Activated naive CD4-positive, alpha-beta T cell treated with Interleukin-2 at 50 U/mL for 16 hours (primary cell): ENCODE results near the gene PON1.

ENCODE experiments used
- DNase-seq: peaks from one replicate; pipeline ENCODE4 v3.0.0-alpha.2; 2020

The PON1 gene

DNA sequence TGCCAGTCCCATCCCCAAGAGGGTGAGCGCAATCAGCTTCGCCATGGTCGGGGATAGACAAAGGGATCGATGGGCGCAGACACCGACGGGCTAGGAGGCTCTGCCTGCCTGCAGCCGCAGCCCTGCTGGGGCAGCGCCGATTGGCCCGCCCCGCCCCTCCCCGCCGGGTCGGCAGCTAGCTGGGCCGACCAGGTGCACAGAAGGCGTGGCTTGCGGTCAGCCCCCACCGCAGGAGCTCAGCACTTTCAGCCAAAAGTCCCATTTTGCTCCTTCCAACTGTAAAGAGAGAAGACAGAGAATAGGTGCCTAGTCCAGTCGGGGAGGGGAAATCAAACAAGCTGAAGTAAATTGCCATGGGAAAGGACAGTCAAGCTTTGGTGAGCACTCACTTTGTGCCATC lies at the start of gene PON1:
Gene PON1 (minus strand): TSS at position 102 of the 400 bp plus-strand sequence. CDS start 57 bp downstream, at position 45.
- peak; percentile 3 for DNase-seq

DNA sequence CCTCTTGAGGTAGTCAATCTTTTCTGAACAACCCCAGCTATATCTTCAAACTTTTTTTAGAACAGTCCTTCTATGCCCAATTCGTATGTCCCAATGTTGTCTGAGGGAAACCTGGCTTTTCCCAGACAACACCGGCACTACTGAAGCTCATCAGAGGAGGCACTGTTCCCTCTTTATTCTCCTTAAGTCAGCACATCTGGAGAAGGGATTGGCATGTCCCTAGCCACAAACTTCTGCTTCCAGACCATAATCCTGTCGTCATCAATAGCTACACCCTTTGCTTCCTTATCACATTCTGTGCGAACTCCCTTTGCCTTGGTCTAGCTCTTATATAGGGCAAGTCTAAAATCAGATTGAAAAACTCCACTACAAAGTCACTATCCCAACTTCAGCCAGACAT lies 49.0 kb upstream of the PON1 start:
- no peak for DNase-seq

DNA sequence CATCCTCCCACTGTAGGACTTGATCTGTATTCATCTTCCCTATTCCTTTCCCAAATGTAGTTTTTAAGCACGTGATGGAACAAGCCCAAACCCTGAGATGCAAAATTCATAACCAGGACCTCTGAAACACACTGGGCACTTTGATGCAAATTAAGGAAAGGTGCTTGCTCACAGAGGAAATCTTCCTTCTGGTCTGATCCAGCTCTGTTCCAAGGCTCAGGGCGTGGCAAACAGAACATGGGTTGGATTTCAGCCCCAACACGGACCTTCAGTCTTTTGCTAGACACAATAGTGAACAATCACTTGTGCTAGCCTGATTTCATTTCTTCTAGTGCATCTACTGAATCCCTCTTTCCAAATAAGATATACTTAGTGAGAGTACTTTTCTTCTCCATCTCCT lies 43.9 kb upstream of the PON1 start:
- DNase-seq, result no peak

DNA sequence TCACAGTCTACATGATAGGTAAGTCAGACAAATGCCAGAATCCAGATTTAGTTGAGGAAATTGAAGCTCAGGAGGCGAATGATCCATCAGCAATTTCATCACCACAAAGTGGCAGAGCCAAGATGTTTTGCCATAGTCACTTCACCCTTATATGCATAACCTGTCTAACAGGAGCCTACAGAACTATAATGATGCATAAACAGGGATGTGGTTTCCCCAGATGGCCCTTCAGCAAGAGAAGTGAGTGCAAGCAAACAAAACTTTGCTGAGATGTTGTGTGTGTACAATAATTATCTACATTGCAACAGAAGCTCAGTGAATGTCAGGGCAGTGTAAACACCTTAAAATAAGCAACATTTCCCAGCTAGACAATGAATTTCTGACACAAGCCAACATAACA lies 43.3 kb upstream of the PON1 start:
- DNase-seq, result no peak

DNA sequence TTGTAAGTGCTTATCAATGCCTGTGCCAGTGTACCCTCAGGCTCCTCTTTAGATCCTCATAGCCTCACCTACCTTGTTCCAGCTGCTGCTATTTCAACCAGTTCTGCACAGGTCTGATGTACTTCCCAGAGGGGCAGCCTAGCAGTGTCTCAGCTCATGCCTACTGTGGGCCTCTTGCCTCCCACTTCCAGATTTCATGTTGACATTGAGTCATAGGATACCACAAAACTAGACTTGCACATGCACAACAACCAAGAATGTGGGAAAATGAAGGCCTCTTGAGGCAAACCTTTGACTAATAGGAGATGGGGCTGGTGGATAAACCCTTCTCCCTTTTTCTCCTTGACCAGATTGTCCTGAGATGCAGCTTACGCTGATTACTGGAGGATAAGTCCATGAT lies 40.8 kb upstream of the PON1 start:
- DNase-seq, result no peak

DNA sequence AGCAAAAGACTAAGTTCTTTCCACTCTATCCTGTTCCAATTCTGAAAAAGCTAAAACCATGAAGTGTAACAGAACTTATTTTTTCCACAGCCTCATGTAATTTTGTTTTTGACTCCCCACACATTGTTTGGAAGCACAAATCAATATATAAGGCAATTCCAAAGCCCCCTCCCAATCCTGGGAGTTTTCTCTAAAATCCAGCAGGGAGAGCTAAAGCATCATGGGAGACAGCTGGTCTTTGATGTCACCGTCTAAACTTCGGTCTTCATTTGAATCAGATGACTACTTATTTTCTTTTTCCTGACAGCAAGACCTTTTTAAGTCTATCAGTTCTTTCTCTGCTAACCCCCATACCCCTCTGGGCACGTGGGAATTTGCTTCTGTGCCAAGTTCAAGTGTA lies 33.3 kb upstream of the PON1 start:
- no peak for DNase-seq

DNA sequence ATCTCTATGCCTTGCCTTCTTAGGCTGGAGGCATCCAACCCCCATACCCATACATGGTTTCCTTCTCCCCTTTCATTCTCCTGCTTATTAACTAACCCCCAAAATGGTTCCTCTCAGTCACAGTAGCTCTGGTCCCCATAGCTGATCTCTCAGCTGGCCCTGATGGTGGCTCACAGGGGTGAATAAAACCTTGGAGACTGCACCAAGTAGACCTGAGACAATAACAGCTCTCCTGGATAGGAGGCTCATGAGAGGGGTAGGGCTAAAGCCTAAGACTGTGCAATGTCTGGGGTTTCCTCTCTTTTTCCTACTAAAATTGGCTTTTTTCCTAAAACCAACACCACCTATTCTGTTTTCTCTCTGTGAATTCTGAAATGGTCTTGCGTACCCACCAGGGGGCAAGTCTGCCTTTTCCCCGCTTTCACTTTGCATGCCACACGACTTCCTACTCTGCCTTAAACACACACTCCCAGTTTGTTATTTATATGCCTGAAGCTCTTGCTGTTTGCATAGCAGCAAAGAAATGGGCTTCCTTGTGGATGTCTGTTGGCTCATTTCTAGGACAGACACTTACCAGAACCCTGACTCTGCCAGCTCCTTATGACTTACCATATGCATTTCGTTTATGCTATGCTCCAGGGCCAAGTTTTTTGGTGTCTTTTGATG lies 18.4 kb upstream of the PON1 start:
- no peak for DNase-seq

DNA sequence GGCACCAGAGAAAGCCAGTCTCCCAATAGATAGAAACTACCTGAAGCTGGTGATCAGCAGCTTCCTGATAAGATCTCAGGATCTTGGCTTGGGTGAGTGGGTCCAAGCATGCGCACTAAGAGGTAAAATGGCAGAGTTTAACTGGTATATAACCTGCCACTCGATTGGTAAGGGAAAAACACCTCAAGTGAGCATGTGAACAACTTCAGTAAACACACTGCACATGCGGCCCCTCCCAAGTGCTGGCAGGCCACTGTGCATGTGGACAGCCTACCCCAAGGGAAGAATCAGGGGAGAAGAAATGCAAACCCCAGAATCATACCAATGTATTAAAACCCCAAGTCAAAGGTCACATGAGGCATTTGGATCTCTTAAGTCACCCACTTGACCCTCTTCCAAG lies 17.7 kb upstream of the PON1 start:
- no peak for DNase-seq

DNA sequence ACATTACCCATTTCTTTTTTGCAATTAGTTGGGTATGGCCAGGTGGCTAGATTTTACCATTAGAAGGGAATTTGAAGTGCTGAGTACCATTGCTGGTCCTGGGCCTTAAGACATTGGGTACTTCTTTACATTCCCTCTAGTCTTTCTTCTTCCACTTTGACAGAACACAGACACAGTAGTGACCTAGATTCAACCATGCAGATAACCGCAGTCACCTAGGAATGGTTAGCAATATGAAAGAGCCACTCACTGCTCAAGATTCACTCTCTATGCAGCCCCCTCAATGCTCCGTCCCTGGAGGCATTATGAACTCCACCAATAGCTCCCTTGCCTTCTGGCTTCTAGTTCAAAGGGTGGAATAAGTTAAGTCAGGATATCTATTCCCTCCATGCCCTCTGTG lies 16.2 kb upstream of the PON1 start:
- no peak for DNase-seq

DNA sequence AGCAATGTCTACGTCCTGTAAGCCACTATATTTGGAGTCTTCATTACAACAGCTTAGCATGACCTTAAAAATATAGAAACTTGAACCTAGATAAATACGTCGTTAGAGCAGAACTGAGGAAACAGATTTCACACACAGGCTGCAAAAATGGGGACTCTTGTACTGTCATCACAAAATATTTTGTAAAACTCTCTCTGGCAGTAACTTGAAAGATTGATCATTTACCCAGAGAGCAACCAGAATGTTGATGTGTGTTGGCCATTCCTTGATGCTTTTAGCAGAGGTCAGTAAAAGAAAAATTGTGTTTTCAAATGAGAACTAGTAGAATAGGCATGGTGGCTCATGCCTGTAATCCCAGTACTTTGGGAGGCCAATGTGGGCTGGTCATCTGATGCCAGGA lies 14.5 kb upstream of the PON1 start:
- no peak for DNase-seq

DNA sequence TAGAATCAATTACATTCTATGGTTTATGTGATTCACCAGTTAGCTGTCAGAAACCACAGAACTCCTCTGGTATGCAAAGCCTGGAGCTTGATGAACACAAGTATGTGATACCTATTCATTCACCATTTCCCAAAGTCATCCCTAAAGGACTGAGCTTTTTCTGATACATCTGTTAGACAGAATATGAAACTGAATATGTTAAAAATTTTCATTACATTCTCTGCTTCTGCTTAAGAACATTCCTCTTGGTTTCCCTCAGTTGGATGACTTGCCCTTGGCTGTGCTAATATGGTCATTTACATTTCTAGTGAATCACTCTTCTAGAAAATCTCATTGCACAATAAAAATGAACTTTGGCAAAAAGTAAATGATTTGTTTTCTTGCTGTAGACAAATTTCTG lies 10.8 kb upstream of the PON1 start:
- DNase-seq, result no peak

DNA sequence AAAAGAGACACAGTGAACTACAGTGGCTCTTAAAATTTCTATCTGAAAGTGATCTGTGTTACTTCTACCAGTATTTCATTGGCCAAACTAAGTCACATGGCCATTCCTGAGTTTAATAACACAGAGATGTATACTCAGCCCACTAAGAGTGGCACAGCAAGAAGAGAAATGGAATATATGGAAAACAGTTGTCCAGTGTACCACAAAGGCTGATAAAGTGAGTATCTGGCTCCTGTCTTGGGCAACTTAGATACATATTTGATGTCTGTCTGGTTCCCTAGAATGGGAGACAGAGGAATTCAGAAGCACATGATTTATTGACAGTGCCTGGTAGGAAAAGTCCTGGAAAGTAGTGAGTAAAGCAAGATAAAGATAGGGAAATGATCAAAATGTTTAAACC lies 10.1 kb upstream of the PON1 start:
- DNase-seq, result no peak

DNA sequence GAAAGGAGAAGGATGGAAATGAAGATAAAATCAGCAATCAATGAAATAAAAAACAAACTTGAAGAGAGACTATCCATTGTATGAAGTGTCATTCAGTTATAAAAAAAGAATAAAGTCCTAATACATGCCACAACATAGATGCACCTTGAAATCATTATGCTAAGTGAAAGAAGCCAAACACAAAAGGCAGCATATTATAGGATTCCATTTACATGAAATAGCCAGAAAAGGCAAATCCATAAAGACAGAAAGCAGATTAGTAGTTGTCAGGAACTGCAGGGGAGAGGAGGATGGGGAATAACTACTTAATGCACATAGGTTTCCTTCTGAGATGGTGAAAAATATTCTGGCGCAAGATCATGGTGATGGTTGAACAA lies 6.6 kb upstream of the PON1 start:
- DNase-seq, result no peak

DNA sequence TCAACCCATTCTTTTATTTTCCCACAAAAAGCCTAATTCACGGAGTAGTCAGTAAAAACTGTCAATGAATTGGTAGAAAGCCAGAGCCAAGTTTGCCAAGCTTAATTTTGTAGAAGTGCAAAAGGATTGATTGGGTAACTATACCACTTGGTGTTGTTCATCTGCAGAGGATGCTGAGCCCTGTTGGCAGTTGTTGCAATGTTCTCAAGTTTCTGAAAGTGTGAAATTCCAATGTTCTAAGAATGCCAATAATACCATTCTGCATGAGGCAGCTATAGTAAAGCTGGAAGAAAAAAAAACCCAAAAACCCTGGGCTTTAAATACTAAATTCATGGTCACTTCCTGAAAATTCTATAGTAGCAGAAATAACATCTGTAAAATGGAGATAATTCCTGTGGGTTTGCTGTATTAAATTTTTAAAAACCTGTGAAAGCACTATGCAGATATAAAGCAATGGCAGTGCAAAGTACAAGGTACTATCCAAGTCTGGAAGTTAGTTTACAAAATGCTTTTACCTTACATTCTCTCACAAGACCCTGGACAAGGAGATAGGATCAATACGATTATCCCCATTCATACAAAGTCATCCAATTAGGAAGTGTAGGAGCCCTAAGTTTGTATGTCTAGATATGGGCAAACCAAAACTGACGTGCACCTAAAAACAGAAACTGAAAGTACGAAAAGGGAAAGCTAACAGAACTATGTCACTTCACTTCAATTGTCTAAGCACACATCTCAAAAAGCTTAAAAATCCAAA lies 6.0 kb upstream of the PON1 start:
- DNase-seq, result no peak

DNA sequence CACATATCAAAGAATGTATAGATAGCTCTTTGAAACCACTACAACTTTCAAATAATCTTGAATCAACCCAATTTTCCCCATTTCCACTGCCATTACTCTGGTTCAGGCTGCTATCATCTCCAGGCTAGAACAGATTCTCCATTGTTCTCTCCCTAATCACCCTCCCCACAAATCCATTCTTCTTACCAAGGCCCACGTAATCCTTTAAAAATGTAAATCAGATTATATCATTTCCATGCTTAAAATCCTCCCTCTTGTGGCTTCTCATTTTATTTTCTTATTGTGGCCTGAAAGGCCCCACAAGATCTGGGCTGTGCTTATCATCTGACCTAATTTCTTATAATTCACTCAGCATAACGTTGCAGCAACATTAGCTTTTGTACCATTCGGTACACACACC lies 3.0 kb upstream of the PON1 start:
- DNase-seq, result no peak

DNA sequence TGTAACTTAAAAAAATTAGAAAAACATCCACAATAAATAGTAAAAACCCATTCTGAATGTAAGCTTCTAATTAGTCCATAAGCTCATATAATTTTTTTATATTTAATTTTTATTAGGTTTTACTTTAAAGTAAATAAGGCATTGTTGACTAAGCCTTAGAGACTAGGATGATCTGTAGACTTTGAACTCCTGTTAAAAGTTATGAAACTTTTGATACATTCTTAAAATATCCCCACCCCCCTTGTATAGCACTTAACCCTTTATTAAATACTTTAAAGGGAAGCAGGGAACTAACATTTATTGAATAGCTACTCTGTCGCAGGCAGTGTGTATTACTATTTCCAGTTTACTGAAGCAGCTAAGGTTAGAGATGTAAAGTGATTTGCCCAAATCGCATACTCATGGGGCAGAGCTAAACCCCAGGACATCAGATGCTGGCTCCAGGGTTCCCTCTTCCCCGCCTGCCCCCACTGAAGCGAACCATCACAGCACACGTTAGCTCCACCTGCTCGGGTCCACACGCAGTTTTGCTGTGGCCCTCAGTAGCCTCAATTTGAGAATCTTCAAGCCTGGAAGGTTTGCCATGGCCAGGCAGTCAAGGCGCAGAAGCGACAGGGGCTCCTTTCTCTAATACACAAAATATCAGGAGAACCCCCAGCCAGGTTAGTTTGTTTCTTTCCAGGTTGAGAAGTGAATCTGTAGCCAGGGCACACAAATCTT lies 762 bp downstream of the PON1 start:
- no peak for DNase-seq

DNA sequence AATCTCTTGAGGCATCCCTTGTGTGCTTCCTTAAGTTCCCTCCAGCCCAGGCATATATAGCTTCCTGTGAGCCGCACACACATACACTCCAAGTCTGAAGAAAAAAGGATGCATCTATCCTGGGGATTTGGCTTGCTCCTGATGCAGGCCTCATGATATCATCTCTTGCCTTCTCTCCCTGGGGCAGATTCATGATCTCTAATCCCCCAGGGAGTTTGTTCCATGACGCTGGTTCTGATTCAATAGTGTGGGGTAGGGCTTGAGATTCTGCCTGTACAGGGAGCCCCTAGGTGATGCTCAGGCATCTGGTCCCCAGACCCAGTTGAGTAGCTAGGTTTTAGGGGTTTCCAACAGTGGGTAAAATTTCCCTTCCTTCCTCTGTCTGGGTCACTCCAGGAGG lies 1.5 kb downstream of the PON1 start:
- DNase-seq, result no peak

DNA sequence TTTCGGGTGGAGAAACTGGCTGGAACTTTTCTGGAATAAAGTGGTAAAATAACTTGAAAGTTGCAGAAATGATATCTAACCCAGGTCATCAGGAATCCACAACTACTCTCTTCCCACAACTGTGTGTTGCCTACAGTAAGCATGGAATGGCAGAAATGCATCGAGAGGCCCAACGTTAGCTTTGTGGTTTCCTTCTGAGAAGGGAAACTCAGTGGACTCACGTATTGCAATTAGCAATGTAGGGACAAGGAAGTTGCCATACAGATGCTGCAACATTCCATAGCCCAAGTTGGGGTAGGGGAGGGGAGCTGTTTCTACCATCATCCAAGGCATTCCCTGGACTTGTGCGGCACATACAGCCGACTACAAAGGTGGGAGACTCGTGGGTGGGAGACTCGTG lies 1.9 kb downstream of the PON1 start:
- no peak for DNase-seq

DNA sequence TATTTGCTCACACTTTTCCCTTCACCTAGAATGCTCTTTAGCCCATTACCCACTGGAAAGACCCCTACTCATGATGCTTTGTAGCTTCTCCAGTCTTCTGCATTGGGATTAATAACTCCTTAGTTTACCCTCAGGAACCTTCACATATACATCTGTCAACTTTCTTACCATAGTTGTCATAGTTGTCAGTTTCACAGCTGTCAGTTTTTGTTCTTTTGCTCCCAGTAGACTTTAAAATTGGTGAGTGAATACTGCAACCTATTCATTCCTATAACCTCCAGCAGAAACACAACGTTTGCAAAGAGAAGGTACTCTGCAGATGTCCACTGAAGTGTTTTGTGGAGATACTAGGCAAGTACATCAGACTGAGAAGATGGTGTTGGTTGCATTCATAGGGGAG lies 2.6 kb downstream of the PON1 start:
- no peak for DNase-seq

DNA sequence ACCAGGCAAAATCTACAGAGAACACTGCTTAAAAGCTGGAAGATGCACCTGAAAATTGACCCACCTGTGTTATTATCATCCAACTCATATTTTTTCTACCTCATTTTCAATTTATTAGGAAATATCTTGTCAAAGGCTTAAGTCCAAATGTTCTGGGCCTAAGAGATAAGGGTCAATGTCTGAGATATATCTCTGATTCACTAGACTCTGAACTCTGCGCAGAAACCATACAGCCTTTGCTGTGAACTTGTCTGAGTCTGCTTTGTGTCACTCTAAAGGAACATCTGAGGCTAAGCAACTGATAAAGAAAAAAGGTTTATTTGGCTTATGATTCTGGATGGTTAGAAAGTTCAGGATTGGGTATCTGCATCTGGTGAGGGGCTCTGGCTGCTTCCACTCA lies 3.7 kb downstream of the PON1 start:
- DNase-seq, result no peak

DNA sequence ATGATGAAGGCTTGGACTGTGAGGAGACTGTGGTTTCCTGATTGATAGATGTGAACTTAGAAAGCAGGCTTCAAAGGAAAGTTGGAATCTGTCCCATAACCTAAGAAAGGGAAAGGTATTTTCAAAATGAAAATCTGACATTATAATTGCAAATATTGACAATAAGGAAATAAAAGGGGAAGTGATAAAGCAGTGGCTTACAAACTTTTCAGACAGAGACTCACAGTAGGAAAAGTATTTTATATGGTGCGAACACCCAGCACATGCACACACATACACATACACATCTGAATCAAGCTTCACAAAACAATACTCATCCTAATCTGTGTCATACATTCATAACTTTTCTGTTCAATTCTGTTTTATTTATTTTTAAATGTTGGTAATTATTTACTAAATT lies 4.8 kb downstream of the PON1 start:
- DNase-seq, result no peak

DNA sequence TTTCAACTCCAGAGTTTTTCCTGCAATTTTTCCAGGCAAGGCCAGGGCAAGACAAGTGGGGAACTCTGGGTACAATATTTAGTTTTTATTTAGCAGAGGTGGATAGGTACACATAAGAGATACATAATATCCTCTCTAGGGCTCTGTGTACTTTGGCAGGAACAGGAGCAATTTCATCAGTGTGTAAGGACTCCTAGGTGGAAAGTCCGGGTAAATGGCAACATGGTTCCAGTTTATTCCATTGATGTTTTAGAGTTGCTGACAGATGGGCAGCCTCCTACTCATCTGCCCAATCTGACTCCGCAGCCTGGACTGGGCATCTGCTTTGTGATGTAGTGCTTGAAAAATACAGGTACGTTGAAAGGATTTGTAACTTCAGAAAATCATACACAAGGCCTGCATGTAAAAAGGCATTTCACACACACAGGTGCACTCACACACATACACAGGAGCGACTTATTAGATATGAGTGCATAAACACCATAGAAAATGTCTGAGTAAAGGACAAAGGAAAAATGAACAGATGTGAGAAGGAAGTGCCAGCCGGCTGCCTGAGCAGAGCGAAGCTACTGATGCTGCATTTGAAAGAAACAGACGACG lies 5.7 kb downstream of the PON1 start:
- no peak for DNase-seq

DNA sequence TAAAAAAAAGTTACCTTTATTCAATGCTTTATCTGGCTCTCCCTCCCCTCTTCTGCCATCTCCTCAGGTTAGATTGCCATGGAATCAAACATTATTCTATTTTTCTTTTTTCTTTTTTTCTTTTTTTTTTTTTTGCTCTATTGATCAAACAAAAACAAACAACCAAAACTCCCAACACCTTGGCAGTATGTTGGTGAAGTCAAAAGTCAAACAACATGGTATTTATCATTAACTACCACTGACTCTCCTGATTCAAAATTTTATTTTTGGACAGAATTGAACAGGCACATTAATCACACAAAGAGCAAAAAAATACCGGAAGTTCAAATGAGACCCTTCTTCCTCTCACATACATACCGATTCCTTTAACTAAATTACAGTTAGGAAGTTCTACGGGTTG lies 6.4 kb downstream of the PON1 start:
- no peak for DNase-seq

DNA sequence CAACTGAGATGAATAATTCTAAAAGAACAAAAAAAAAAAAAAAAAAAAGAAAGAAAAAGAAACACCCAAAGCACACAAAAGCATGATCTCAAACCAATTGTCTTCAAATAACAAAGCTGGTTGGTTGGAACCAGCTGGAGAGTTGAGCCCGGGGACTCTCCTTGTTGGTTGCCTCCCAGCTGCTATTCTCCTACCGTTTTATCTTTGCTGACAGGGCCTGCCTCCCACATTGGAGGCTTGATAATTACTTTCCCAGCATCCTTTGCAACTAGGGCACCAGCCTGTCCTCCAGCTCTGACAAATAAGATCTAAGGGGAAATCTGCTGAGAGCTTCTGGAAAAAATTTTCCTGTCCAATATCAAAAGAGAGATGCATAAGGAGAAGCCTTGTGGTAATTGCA lies 6.8 kb downstream of the PON1 start:
- DNase-seq, result no peak
